B cell (primary cell): ENCODE results near the gene EXOC6B.

Experiments used
- CTCF ChIP-seq: fragments of 200-600 bp; IDR thresholded peaks from one replicate; pipeline ENCODE4 v1.8.0; 2022; ENCODE audit warnings: antibody characterized with exemption, mild to moderate bottlenecking
- EZH2 ChIP-seq: IDR thresholded peaks from 2 replicates; pipeline ENCODE4 v1.6.1; 2012; ENCODE audit warnings: borderline replicate concordance, low read depth, mild to moderate bottlenecking, moderate library complexity, low read length; ENCODE audit not compliant: insufficient read depth, poor library complexity, severe bottlenecking

GRCh38 chr2:72173640-72174321 lies 652.1 kb downstream of the EXOC6B start:
- TF ChIP-seq EZH2 (no peak), CTCF (no peak)
